ENCODE measurements around the gene SHH.

DNA sequence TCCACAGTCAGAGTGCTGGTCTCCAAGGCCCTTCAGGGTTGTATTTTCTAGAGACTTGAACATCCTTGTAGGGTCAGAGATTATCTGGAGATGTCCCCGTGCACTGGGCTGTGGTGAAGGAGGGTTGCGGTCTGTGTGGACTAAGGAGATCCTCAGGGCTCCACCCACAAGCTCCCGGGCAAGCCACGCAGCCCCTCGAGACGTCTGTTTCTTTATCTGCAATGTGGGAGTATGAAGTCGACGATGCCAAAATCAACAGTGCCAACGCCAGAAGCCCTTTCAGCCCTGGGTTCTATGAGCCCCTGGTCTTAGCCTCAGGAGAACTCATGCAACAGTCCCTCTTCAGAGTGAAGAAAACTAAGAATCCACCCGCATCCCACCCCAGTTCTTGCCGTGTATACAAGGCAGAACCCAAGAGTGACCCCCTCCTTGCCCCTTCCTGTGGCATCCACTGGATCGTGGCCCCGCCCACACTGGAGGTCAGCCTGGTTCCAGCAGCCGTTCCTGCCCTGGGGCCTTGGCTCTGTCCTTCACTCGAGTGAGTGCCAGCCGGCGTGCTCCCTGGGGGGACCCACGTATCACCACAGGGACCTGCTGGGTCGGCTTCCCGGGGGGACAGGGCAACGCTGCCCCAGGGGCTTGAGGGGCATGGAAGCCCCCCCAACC is 6.0 kb upstream of the SHH start:
- no peak for TF ChIP-seq CTCF (conservative IDR thresholded peaks at IDR 0.05 in 1 of 2, IDR thresholded peaks at IDR 0.05 in 1 of 2; ENCODE audit: low read depth in 1 of 2, low read length in 2 of 2)
- TF ChIP-seq EZH2 (IDR thresholded peaks at IDR 0.05; ENCODE audit: low read length, missing control alignments): no peak
